Thyroid gland (tissue), 4 donors: ENCODE results near the gene ZNF300. TPM values are rescaled to one million over a fixed set of nuclear protein-coding genes. Genes with fewer than 3 reads are reported as not detected.

ENCODE experiments used
- total RNA-seq, 4 donors: library from RNA; depleted of rRNA; stranded (reverse); fragments of >200 nt; gene quantifications; one replicate each; pipeline ENCODE4 v1.2.3, GENCODE V29; 2016

Gene ZNF300
- total RNA-seq, 4 donors from 2014 or later, result 7.3 to 8.6 (median 7.8) TPM

Other genes starting within 250 kb of the ZNF300 start
- gene MYOZ3, start 243.7 kb downstream of the ZNF300 start, total RNA-seq, result under 1 TPM in 3 of 4 donors, not detected in 1; 0.11 to 0.29 (median 0.13) TPM
- 10 to 100 TPM; 39.1 to 47.2 (median 42.9) TPM for gene RBM22, start 203.9 kb downstream of the ZNF300 start, total RNA-seq
- 10 to 100 TPM; 65.4 to 78.5 (median 72.8) TPM for gene DCTN4, start 146.0 kb downstream of the ZNF300 start, total RNA-seq
- 10 to 100 TPM; 17.8 to 47.3 (median 24.1) TPM for gene SMIM3, start 126.2 kb downstream of the ZNF300 start, total RNA-seq
- gene IRGM, start 58.5 kb downstream of the ZNF300 start, total RNA-seq, result under 1 TPM in 1 of 4 donors, not detected in 3; 0.67 TPM
- gene GPX3, start 115.6 kb upstream of the ZNF300 start, total RNA-seq, result over 10,000 TPM in 1 of 4 donors, 1,000 to 10,000 TPM in 3; 2,730 to 12,549 (median 7,201) TPM
- 100 to 1,000 TPM in 1 of 4 donors, 10 to 100 TPM in 3; 74.4 to 115 (median 94.7) TPM for gene TNIP1, start 176.1 kb upstream of the ZNF300 start, total RNA-seq